HUES48 (cell line): ENCODE results near the gene CD44.

Experiments used
- H3K27ac ChIP-seq: one replicate; pipeline ENCODE4 v1.7.0; 2013; ENCODE audit warnings: low read depth, low read length, inconsistent platforms
- H3K27me3 ChIP-seq: 2 replicates; pipeline ENCODE4 v1.6.1; 2013; ENCODE audit warnings: mild to moderate bottlenecking, low read length; ENCODE audit not compliant: control insufficient read depth, insufficient read depth
- H3K36me3 ChIP-seq: 2 replicates; pipeline ENCODE4 v1.6.1; 2013; ENCODE audit warnings: low read length; ENCODE audit not compliant: control insufficient read depth, insufficient read depth
- H3K4me1 ChIP-seq: 2 replicates; pipeline ENCODE4 v1.6.1; 2013; ENCODE audit warnings: mild to moderate bottlenecking, low read length; ENCODE audit not compliant: control insufficient read depth, insufficient read depth
- H3K4me3 ChIP-seq: 2 replicates; pipeline ENCODE4 v1.5.1; 2013; ENCODE audit warnings: mild to moderate bottlenecking, low read depth, low read length
- H3K9ac ChIP-seq: 2 replicates; pipeline ENCODE4 v1.6.1; 2013; ENCODE audit warnings: mild to moderate bottlenecking, low read depth, low read length, moderate library complexity
- H3K9me3 ChIP-seq: 2 replicates; pipeline ENCODE4 v1.6.1; 2013; ENCODE audit warnings: low read length; ENCODE audit not compliant: control insufficient read depth, insufficient read depth

CD44 gene

DNA sequence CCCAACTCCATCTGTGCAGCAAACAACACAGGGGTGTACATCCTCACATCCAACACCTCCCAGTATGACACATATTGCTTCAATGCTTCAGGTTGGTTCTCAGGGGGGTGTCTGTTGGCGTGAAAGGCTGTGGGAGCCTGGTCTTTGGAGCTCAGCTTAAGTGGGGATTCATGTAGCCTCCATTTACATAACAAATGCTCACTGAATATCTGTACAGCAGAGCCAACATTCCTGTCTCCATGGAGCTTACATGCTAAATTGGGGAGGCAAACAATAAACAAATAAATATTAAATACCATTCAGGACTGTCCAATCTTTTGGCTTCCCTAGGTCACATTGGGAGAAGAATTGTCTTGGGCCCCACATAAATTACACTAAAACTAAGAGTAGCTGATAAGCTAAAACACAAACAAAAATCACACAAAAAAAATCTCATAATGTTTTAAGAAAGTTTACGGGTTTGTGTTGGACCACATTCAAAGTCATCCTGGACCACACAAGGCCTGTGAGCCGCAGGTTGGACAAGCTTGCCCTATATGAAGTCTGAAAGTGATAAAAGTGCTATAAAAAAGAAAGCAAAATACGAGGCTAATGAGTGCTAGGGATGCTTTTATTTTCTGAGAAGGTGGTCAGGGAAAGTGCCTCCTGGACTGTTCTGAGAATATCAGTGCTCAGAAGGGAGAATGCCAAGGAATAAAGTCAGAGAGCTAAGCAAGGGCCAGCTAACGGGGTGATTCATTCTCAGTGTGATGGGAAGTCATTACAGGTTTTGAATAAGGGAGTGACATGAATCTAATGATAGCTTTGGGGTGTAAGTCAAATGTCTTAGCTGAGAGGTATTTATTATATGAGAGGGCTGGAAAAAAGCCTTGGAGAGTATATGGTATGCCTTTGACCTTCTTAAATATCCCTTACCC lies 41.6 kb downstream of the CD44 start:
- H3K4me3 ChIP-seq: no peak overlapping the region
- H3K27ac ChIP-seq: peak overlapping the region; percentile 22

GRCh38 chr11:35182317-35182939 lies 43.5 kb downstream of the CD44 start:
- Histone ChIP-seq H3K9me3 (no peaks in the 10 kb centered on the region), H3K27me3 (no peaks in the 10 kb centered on the region), H3K27ac (no peak overlapping the region), H3K9ac (no peak overlapping the region), H3K4me1 (peaks cover 9% of the 10 kb centered on the region; the same call in 1 of the 2 replicates), H3K36me3 (no peaks in the 10 kb centered on the region; the same call in 1 of the 2 replicates), H3K4me3 (no peak overlapping the region)

More for the DNA sequence above, 41.6 kb downstream of the CD44 start:
- H3K4me1 ChIP-seq: peaks cover 9% of the 10 kb centered on the region; the same call in 1 of the 2 replicates
- H3K36me3 ChIP-seq: no peaks in the 10 kb centered on the region; the same call in 1 of the 2 replicates
- H3K9me3 ChIP-seq: no peaks in the 10 kb centered on the region
- no peak overlapping the region for H3K9ac ChIP-seq
- no peaks in the 10 kb centered on the region for H3K27me3 ChIP-seq

- no peak overlapping the region for H3K27ac ChIP-seq
These were observed 44.5 kb downstream of the CD44 start for GRCh38 chr11:35183326-35183925.

GRCh38 chr11:35185696-35186095 lies 46.7 kb downstream of the CD44 start:
- Histone ChIP-seq H3K36me3 (no peaks in the 10 kb centered on the region), H3K4me3 (no peak overlapping the region), H3K4me1 (peaks cover 5% of the 10 kb centered on the region; the same call in 1 of the 2 replicates), H3K27ac (no peak overlapping the region), H3K9me3 (no peaks in the 10 kb centered on the region), H3K27me3 (no peaks in the 10 kb centered on the region), H3K9ac (no peak overlapping the region)

More at GRCh38 chr11:35183326-35183925, 44.5 kb downstream of the CD44 start:
- no peaks in the 10 kb centered on the region for H3K9me3 ChIP-seq
- no peak overlapping the region for H3K9ac ChIP-seq
- peaks cover 9% of the 10 kb centered on the region; the same call in 1 of the 2 replicates for H3K4me1 ChIP-seq
- no peaks in the 10 kb centered on the region for H3K36me3 ChIP-seq
- H3K27me3 ChIP-seq: no peaks in the 10 kb centered on the region
- H3K4me3 ChIP-seq: no peak overlapping the region

DNA sequence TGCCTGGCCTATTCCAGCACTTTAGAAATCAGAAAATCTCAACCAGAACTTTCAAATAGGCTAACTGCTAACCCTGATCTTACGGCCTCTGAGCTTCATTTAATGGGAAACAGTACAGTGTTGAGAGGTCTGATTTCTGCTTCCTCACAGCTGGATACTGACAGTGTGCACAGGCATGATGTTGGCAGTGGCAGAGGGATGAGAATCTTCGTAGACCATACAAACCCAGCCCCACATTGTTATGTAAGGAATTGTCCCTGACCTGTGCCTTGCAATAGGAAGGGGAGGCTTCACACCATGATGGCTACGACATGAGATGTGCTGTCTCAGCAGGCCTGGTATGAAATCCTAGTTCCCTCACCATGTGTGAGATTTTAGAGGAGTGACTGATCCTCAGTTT lies 49.0 kb downstream of the CD44 start:
- Histone ChIP-seq H3K36me3 (no peaks in the 10 kb centered on the region), H3K4me3 (no peak overlapping the region), H3K27me3 (no peaks in the 10 kb centered on the region), H3K4me1 (peaks cover 4% of the 10 kb centered on the region; the same call in 1 of the 2 replicates), H3K27ac (no peak overlapping the region), H3K9me3 (no peaks in the 10 kb centered on the region), H3K9ac (no peak overlapping the region)

DNA sequence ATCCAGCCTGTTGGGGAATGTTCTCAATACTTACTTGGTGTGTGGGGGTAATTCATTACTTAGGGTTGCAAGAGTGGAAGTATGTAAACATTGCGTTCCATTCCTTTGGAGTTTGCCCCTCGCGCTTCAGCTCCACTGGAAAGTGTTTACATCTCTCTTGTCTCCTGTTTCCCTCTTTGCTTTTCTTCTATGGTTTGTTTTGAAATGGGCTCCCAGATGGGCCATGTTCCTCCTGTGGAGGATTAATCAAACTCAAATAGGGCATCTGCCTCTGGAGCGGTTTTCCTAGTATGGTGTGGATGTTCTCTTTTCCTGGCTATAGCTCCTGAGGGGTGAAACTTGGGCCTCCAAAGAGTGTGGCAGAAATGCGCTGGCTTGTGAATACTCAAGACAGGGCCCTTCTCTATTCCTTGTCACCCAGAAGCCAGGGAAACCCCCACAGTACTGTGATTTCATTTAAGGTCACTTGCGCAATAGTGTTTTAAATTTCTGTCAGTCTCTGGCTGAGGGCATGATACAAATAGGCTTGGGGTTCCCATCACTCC lies 51.9 kb downstream of the CD44 start:
- peaks cover 4% of the 10 kb centered on the region; the same call in 1 of the 2 replicates for H3K4me1 ChIP-seq
- no peak overlapping the region for H3K4me3 ChIP-seq
- no peaks in the 10 kb centered on the region for H3K36me3 ChIP-seq
- H3K9me3 ChIP-seq: no peaks in the 10 kb centered on the region
- no peak overlapping the region for H3K27ac ChIP-seq
- H3K27me3 ChIP-seq: no peaks in the 10 kb centered on the region
- no peak overlapping the region for H3K9ac ChIP-seq

DNA sequence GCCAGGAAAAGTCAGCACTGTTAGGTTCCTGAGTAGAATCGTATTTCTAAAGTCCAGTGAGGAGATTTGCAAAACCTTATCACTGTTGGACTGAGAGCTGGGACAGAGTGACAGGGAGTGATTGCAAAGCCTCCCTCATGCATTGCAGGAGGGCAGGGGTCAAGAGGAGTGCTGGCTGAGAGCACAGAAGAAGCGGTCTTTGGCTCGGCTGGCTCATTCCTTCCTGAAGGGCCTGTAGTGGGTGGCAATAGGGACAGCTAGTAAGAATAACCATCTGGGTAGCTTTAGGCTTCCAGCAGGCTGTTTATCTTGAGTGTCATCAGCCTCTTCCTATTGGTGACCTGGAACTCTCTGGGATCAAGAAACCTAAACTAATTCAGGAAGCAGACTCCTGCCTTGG lies 53.4 kb downstream of the CD44 start:
- Histone ChIP-seq H3K27ac (no peak overlapping the region), H3K36me3 (no peaks in the 10 kb centered on the region)

DNA sequence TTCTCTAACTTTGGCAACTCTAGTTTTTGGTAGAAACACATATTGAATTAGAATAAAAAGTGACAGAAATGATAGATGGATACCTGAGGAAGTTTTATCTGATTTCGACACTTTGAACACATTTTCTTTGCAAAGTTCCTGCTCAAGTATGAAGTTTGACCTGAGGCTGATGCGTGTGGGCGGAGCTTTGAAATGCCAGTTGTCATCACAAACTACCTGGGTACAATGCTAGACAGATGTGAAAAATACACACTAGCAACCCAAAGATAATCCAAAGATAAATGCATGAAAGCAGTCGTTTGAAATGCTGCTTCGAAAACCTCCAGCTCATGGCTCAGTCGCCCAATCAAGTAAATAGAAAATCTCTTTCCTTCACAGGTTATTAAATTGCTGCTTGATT lies 54.8 kb downstream of the CD44 start:
- no peak overlapping the region for H3K27ac ChIP-seq
- no peak overlapping the region for H3K4me3 ChIP-seq
- no peaks in the 10 kb centered on the region for H3K36me3 ChIP-seq
- no peak overlapping the region for H3K9ac ChIP-seq
- no peaks in the 10 kb centered on the region for H3K9me3 ChIP-seq
- peaks cover 4% of the 10 kb centered on the region; the same call in 1 of the 2 replicates for H3K4me1 ChIP-seq
- no peaks in the 10 kb centered on the region for H3K27me3 ChIP-seq

More for the DNA sequence above, 53.4 kb downstream of the CD44 start:
- H3K9me3 ChIP-seq: no peaks in the 10 kb centered on the region
- H3K27me3 ChIP-seq: no peaks in the 10 kb centered on the region
- H3K9ac ChIP-seq: no peak overlapping the region
- H3K4me3 ChIP-seq: no peak overlapping the region
- H3K4me1 ChIP-seq: peaks cover 4% of the 10 kb centered on the region; the same call in 1 of the 2 replicates

DNA sequence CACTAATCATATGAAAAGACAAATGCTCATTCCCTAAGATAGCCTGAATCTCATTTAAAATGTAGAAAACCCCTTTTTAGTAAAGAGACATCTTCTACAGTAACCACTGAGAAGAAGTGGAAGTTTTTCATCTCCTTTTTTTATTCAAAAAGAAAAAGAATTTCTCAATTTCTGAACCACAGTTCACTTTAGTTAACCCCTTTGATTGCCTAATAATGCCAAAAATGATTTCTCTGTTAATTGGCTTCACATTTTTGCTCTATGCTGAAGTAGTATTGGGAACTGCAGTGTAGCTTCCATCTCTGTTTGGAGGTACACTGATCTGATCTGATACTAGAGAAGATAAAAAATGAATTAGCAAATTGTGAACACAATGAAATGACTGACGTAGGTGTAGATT lies 58.3 kb downstream of the CD44 start:
- H3K27ac ChIP-seq: no peak overlapping the region
- no peaks in the 10 kb centered on the region for H3K36me3 ChIP-seq
- no peaks in the 10 kb centered on the region for H3K4me1 ChIP-seq
- no peaks in the 10 kb centered on the region for H3K27me3 ChIP-seq
- H3K4me3 ChIP-seq: no peak overlapping the region
- no peaks in the 10 kb centered on the region for H3K9me3 ChIP-seq
- no peak overlapping the region for H3K9ac ChIP-seq

GRCh38 chr11:35200811-35201341 lies 61.9 kb downstream of the CD44 start:
- Histone ChIP-seq H3K36me3 (no peaks in the 10 kb centered on the region), H3K9ac (no peak overlapping the region), H3K27me3 (no peaks in the 10 kb centered on the region)

More at GRCh38 chr11:35200811-35201341, 61.9 kb downstream of the CD44 start:
- Histone ChIP-seq H3K9me3 (no peaks in the 10 kb centered on the region), H3K27ac (no peak overlapping the region), H3K4me3 (no peak overlapping the region), H3K4me1 (peaks cover 5% of the 10 kb centered on the region)
